Measurements from ENCODE around the gene LSAMP.

LSAMP gene

DNA sequence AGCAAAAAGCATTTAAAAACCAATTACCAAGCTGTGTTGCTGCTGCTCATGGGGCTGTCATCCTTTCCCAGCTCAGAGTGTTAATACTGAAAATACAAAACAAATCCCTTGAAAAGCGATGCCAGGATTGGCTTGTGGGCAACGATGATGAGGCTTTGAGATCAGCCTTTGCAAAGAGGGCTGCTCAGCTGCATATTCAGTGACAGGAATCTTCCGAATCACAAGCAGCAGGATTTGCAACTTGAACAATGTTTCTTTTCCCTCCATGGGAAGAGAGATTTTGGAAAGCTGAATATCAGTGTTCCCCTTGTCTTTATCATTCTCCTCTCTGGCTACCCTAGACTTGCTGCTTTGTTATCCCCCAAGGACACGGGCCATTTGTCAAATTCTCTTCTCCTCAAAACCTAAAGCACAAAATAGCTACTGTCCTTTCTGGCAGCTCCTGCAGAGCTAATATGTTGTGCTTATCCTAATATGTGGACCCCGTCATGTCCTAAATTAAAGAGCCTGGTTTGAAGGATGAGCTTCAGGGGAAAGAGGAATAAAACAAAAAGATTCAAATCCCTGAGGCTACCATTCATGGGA, 446.2 kb downstream of the LSAMP start:
- DNase-seq, result no peak

- DNase-seq, result no peak
These were observed 448.7 kb downstream of the LSAMP start for GRCh38 chr3:115996420-115997108.

DNA sequence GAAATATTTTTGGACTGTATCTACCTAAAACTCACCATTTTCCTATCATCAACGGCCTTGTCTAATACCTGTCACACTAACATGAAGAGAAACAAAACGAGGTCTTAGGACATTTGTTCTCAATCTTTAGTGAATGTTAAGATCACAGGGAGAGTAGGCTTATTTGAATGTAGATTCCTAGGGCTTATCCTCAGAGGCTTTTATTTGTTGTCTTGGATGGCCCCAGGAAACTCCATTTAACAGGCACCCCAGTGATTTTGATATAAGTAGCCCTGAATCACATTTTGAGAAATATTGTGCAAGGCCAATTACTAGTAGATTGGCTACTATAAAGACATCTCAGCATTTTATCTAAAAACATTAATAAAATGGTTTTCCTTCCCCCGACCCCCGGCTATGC, 454.6 kb downstream of the LSAMP start:
- DNase-seq, result no peak

DNA sequence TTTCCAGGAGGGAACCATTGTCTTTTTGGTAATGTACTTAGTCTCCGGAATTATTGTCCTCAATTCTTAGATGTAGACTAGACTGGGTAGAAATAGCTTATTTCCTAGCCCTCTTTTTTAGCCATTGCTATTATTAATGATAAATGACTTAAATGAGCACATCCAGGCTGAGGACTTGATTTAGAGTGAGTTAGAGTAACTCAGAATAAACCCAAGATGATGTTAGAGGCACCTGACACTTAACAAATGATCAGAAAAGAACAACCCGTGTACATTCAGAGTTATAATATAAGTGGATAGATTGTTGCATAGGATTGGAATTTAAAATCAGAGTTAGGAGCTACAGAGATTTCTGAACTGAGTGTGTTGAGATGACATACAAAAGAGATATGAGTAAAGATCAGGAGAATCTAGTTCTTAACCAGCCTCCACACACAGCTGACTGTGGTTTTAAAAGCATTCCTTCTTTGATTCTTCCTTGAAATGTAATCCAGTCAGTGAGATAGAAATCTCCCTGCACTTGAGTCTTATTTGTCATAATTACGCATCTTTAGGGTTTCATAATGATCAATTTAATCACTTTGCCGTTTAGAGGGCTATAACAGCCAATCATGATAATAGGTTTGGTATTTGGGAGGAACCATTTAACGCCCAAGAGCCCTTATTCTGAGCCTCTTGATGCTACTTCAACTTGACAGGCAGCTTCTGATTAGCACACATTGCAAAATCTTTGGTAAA, 455.4 kb downstream of the LSAMP start:
- no peak for DNase-seq

GRCh38 chr3:115986555-115987207, 458.6 kb downstream of the LSAMP start:
- no peak for DNase-seq

DNA sequence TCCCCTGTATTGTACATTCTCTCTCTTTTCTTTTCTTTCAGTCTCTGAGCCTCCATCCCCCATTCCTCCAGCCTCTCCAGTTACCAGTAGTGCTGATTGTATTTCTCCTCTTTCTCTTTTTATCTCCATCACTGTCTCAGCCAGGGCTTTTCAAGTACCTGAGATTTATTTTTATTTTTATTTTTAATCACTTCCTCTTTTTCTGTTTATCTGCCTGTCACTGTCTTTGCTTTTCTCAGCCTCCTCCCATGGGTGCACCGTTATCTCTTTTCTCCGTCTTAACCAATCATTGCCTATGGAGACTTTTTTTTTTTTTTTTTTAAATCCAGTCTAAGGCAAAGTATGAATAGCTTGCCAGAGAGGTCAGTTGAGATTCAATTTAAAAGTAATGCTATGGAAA, 462.7 kb downstream of the LSAMP start:
- DNase-seq, result no peak

GRCh38 chr3:115982108-115982507, 463.2 kb downstream of the LSAMP start:
- no peak for DNase-seq

DNA sequence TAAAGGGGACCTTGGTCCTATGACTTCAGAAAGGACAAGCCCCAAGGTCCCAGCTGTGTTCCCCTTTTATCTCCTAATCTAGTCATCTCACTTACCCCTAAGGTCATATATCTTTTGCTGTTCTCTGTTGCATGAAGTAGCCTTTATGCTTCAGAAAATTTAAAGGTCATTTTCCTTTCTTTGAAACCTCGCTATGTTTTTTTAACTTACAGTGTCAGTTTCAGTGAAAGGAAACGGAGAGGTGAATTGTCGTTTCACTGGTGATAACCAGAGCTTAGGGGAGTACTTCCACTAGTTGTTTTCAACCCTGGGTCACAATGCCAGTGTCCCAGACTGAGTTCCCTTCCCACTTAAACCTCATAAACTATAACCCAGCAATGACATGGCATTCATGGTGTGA, 464.6 kb downstream of the LSAMP start:
- DNase-seq, result no peak

DNA sequence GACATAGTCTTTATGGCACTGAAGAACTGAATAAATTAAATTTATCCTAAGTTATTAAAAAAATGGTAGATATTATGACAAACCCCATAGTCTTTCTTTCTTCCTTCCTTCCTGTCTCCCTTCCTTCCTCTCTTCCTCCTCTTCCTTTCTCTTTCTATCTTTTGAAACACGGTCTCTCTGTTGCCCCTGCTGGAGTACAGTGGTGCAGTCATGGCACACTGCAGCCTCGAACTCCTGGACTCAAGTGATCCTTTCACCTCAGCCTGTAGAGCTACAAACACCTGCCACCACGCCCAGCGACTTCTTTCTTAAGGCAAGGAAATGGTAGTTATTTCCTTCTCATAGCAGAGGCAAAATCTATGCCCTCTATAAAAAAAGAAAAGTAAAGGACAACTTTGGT, 467.4 kb downstream of the LSAMP start:
- DNase-seq, result no peak

DNA sequence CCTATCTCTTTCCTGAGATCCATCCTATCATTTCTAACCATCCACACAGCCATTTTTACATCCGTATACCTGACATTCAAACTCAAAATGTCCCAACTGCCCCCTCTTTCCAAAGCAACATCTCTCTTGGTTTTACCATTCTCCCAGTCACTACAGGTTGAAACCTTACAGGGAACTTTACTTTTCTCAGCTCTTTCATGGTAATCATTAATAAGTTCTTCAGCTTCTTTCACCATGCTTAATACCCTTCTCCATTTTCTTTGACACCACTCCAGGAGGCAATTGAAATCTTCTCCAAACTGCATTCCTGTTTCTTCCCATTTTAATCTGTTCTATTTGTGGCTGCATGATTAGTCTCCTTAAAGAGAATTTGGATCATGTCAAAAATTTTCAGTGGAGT, 469.5 kb downstream of the LSAMP start:
- DNase-seq, result no peak

GRCh38 chr3:115975353-115975752, 469.9 kb downstream of the LSAMP start:
- no peak for DNase-seq

DNA sequence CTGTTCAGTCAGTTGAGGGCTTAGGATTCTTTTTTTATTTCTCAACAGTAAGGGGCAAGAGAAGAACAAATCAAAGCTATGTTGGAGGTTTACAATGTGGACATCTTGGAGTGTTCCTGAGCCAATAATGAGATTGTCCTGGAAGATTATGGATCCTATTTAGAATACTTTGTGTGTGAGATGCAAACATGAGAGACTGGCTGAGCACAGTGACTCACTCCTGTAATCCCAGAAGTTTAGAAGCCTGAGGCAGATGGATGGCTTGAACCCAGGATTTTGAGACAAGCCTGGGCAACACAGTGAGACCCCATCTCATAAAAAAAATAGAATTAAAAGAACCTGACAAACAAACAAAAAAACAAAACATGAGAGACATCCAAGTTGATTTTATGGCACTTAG, 470.3 kb downstream of the LSAMP start:
- no peak for DNase-seq

- no peak for DNase-seq
These were observed 476.4 kb downstream of the LSAMP start for GRCh38 chr3:115968871-115969270.

DNA sequence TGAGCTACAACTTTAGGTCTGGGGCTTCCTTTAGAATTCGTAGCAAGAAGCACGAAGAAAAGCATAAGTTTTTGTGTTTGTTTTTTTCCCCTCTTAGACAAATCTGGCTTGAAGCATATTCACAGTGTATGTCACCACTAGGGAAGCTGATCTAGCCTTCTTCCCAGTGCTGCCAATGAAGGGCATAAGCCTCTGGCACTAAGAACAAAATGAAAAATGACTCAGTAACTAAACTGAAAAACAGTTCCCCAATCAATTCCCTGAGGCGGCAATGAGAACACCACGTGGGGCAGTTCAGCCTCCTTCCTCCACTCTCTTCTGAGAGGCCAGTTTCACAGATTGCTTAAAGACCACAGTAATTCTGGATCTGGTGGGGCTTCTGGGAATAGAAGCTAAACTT, 483.9 kb downstream of the LSAMP start:
- DNase-seq, result no peak

DNA sequence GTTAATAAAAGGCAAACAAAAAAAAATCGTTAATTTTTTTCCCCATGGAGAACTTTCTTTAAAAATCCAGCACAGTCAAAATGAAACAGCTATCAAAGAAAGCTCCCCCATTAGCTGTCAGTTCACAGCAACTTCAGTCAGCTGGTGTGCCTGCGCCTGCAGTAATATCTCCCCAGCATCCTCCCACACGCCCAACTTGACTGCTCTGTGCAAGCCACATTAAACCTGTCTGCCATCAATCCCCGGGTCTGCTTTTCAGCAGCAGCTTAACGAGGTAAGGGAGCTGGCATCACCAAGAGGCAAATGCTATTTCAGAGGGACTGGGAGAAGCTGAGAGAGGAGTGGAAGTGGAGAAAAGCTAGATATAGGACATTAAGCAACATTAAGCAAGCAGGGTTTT, 484.5 kb downstream of the LSAMP start:
- no peak for DNase-seq

DNA sequence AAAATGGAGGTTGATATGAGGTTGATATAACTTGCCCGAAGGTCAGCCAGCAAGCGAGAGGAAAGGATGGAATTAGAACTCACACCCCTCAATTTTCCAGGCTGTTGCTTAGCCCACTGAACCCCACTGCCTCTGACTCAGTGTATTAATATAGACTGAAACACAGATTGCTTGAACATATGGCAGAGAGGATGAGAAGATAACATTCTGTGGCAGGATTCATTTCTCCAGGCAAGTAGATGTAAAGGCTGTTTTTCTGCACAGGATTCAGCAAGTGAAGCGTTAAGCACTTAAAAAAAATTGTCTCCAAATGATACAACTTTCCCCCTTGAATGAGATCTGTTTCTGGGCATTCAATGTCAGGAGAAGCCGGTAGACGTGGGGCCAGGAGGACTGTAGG, 486.8 kb downstream of the LSAMP start:
- DNase-seq, result no peak

- no peak for DNase-seq
These were observed 498.0 kb downstream of the LSAMP start for GRCh38 chr3:115947325-115947724.

GRCh38 chr3:115943579-115943978, 501.7 kb downstream of the LSAMP start:
- DNase-seq, result no peak

GRCh38 chr3:115937054-115937453, 508.2 kb downstream of the LSAMP start:
- DNase-seq, result no peak

DNA sequence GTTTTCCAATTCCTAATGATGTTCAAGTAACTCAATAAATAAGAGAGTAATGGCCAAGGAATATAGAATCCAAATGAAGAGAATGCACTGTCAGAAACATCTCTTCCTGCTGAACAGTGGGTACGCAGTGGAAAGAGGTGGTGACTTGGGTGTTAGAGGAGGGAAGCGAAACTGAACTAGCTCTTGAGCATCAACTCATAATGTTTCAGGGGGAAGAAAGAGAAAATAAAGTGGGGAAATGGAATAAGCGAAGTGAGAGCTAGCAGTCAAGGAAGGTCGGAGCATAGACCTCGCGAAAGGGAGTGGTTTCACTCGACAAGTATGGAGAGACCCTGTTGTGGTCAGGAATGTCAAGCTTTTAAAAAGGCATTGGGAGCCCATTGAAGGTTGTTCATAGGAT, 512.5 kb downstream of the LSAMP start:
- DNase-seq, result no peak

- DNase-seq, result no peak
These were observed 513.7 kb downstream of the LSAMP start for GRCh38 chr3:115931581-115931980.

DNA sequence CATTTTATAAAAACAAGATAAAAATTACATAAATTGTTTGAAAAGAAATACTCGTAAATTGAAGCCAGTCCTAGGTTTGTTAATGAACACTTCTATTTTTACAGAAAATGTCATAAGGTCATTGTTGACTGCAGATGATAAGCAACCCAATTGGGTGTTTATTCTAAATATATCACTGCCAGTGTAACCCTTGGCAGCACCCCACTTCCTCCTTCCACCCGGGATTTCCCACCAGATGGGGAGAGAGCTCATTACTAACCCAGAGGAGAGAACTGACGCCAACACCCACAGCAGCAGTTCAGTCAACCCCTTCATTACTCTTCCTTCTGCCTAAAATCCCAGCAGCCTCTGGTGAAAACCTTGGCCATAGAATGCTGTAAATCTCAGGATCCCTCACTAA, 514.4 kb downstream of the LSAMP start:
- DNase-seq, result no peak

DNA sequence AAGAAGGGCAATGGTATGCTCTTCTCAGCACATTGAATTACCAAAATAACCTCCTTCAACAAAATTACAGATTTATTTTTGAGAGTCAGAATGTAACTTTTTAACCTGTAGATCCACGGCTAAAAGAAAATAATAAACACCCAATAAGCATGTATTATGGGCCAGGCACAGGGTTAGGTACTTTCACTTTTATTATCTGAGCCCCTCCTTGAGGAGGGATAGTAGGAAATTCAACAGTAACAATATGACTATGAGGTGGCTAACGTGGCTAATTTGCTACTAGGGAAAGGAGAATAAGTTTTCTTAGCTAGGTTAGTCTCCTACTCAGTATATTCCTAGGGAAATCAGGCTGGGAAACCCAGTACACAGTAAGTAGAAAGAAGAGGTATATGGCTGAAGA, 515.1 kb downstream of the LSAMP start:
- no peak for DNase-seq

DNA sequence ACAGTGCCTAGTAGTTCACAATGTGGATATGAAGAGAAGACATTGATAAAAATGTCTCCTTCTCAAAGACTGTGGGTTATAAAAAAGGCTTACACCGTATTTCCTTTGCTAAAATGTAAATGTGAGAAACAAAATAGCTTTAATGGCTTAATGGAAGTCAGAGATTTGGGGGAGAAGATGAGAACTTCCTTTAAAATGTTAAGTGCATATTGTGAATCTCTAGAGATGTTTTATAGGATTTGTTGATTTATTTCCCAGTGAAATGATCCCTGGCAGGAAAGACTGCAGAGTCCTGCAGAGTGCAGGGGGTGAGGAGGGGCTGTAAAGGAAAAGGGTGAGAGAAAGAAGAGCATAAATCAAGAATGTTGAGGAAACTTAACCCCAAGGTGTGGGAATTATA, 516.9 kb downstream of the LSAMP start:
- DNase-seq, result no peak

Data from activated CD8-positive, alpha-beta memory T cell treated with anti-CD3 and anti-CD28 coated beads for 24 hours (primary cell).